ENCODE results near the gene COP1. TPM values are rescaled to one million over a fixed set of nuclear protein-coding genes. Genes with fewer than 3 reads are reported as not detected.
"Not testable (repeated sequence)": the region's sequence is repeated elsewhere in the genome, so short reads cannot be mapped to it uniquely, and the experiment has no call there.

The COP1 gene
- polyA plus RNA-seq (ENCODE audit: insufficient read length in 3 of 3): 10 to 100 TPM; 50.9 to 63.1 (median 56.7) TPM
- long read RNA-seq, donor 1, transcript COP1-208 (2 exons, 450 nt): major isoform, 12 of 23 reads
- long read RNA-seq, donor 1, partial matches to known transcripts: 8 of 23 reads
- long read RNA-seq, donor 1, other reads (novel, unspliced or antisense): 0 of 23 reads
- long read RNA-seq, donor 2, transcript COP1-208 (2 exons, 450 nt): minor isoform, 5 of 22 reads
- long read RNA-seq, donor 2, transcript COP1-204 (20 exons, 3,033 nt): major isoform, 10 of 22 reads
- long read RNA-seq, donor 2, partial matches to known transcripts: 7 of 22 reads
- long read RNA-seq, donor 2, other reads (novel, unspliced or antisense): 0 of 22 reads
- long read RNA-seq, donor 3, transcript COP1-208 (2 exons, 450 nt): major isoform, 5 of 14 reads
- long read RNA-seq, donor 3, partial matches to known transcripts: 5 of 14 reads
- long read RNA-seq, donor 3, other reads (novel, unspliced or antisense): 0 of 14 reads
- long read RNA-seq, donor 4, transcript COP1-204 (20 exons, 3,033 nt): minor isoform, 6 of 28 reads
- long read RNA-seq, donor 4, transcript COP1-208 (2 exons, 450 nt): major isoform, 11 of 28 reads
- long read RNA-seq, donor 4, partial matches to known transcripts: 11 of 28 reads
- long read RNA-seq, donor 4, other reads (novel, unspliced or antisense): 0 of 28 reads
- long read RNA-seq, donor 5, partial matches to known transcripts: 0 of 4 reads
- long read RNA-seq, donor 5, other reads (novel, unspliced or antisense): 0 of 4 reads
- long read RNA-seq, donor 6, transcript COP1-204 (20 exons, 3,033 nt): major isoform, 5 of 28 reads
- long read RNA-seq, donor 6, transcript COP1-208 (2 exons, 450 nt): major isoform, 5 of 28 reads
- long read RNA-seq, donor 6, partial matches to known transcripts: 18 of 28 reads
- long read RNA-seq, donor 6, other reads (novel, unspliced or antisense): 0 of 28 reads
- long read RNA-seq, donor 7, transcript COP1-204 (20 exons, 3,033 nt): minor isoform, 6 of 14 reads
- long read RNA-seq, donor 7, transcript COP1-208 (2 exons, 450 nt): major isoform, 8 of 14 reads
- long read RNA-seq, donor 7, partial matches to known transcripts: 0 of 14 reads
- long read RNA-seq, donor 7, other reads (novel, unspliced or antisense): 0 of 14 reads
- long read RNA-seq, donor 8, partial matches to known transcripts: 0 of 1 reads
- long read RNA-seq, donor 8, other reads (novel, unspliced or antisense): 0 of 1 reads
- long read RNA-seq, donor 9, transcript COP1-204 (20 exons, 3,033 nt): major isoform, 6 of 34 reads
- long read RNA-seq, donor 9, partial matches to known transcripts: 23 of 34 reads
- long read RNA-seq, donor 9, other reads (novel, unspliced or antisense): 0 of 34 reads
- long read RNA-seq, donor 10, transcript COP1-208 (2 exons, 450 nt): major isoform, 8 of 18 reads
- long read RNA-seq, donor 10, partial matches to known transcripts: 9 of 18 reads
- long read RNA-seq, donor 10, other reads (novel, unspliced or antisense): 0 of 18 reads
- long read RNA-seq, donor 11, partial matches to known transcripts: 5 of 11 reads
- long read RNA-seq, donor 11, other reads (novel, unspliced or antisense): 0 of 11 reads
- long read RNA-seq, donor 12, transcript COP1-208 (2 exons, 450 nt): major isoform, 8 of 23 reads
- long read RNA-seq, donor 12, transcript COP1-204 (20 exons, 3,033 nt): major isoform, 8 of 23 reads
- long read RNA-seq, donor 12, partial matches to known transcripts: 7 of 23 reads
- long read RNA-seq, donor 12, other reads (novel, unspliced or antisense): 0 of 23 reads
- long read RNA-seq, donor 13, partial matches to known transcripts: 9 of 12 reads
- long read RNA-seq, donor 13, other reads (novel, unspliced or antisense): 0 of 12 reads
- long read RNA-seq, donor 14: 0 reads
- long read RNA-seq, donor 15, partial matches to known transcripts: 9 of 18 reads
- long read RNA-seq, donor 15, other reads (novel, unspliced or antisense): 0 of 18 reads
- long read RNA-seq, donor 16, transcript COP1-208 (2 exons, 450 nt): major isoform, 8 of 17 reads
- long read RNA-seq, donor 16, partial matches to known transcripts: 7 of 17 reads
- long read RNA-seq, donor 16, other reads (novel, unspliced or antisense): 0 of 17 reads

- DNase-seq: peak; percentile 94
Measured at GRCh38 chr1:176206961-176207902, at the start of gene COP1. TSS of gene COP1 (minus strand) at chr1:176207286. CDS start at chr1:176206978, 308 bp downstream.

DNA sequence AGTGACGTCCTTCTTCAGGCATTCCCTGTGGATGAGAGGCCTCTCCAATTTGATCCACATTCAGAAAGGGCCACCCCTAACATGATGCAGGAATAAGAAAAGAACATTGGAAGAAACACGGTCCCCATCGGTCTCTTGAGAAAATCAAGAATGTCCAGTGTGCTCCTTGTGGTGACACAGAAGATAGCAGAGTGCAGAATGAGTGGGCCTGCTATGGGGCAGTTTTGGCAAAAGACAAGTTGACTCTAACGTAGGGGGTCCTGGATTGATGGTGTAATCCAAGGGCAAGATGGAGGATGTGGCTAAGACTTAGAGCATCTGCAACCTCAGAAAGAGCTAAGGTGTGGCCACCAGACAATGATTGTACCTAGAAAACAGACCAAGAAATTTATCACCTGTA is 45.1 kb upstream of the COP1 start:
- no peak for DNase-seq

- DNase-seq: no peak
Measured at GRCh38 chr1:176244851-176245250, 37.8 kb upstream of the COP1 start.

DNA sequence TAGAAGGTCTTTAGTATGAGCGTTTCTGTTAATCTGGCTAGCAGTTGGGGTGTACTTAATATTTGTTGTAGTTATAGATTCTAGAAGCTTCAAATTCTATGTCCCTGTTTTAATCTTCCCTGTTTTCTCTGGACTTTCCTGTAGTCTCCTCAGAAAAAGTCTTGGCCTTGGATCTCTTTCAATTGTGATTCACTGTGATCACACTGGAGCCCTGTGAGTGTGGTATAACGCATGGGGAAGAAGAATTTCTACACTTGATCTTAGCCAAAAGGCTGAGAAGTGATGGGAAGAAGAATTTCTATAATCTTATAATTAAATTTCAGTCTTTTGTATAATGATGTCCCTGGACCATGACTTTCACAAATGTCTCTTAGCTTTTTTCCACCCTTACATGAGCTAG is 36.7 kb upstream of the COP1 start:
- no peak for DNase-seq

DNA sequence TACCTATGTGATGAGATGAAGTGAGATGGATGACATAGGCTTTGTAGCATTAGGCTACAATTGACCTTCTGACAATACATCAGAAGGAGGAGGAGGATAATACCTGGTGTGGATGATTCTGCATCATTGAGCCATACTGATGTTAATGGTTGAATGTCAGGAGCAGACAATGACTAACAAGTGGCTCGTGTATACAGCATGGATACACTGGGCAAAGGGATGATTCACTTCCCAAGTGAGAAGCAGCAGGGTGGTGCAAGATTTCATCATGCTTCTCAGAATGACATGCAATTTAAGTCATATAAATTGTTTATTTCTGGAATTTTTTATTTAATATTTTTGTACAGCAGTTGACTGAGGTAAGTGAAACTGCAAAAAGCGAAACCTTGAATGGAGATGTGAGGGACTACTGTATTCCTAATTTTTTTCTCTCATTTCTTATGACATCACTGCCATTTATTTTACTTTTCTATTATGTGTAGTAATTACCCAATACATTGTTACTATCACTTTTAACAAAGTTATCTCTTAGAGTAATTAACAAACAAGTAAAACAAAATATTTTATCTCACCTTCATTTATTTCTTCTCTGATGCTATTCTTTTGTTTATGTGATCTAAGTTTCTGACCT is 34.4 kb upstream of the COP1 start:
- DNase-seq: no peak

DNA sequence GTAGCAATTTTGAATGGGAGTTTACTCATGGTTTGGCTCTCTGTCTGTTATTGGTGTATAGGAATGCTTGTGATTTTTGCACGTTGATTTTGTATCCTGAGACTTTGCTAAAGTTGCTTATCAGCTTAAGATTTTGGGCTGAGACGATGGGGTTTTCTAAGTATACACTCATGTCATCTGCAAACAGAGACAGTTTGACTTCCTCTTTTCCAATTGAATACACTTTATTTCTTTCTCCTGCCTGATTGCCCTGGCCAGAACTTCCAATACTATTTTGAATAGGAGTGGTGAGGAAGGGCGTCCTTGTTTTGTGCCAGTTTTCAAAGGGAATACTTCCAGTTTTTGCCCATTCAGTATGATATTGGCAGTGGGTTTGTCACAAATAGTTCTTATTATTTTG is 26.6 kb upstream of the COP1 start:
- not testable (repeated sequence) for DNase-seq

- no peak for DNase-seq
Measured at GRCh38 chr1:176227579-176227978, 20.5 kb upstream of the COP1 start.

GRCh38 chr1:176225911-176226310 is 18.8 kb upstream of the COP1 start:
- DNase-seq: no peak

- DNase-seq: no peak
Measured at GRCh38 chr1:176225479-176225875, 18.4 kb upstream of the COP1 start.

DNA sequence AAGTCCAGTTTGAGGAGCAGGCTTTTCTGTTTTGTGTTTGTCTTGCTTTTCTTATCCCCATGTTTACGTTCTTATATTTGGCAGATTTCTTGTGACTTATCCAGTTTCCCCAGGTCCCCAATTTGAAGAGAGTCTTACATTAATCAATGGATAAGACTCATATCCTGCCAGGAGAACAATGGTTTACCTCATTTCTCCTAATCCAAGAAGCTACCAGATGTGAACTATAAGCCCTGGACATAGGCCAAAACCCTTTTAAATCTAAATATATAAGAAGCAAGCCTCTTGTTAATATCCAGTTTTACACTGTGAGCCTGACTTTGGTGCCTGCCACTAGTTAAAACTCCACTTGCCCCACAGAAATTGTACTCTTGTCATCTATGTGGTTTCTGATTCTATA is 15.1 kb upstream of the COP1 start:
- DNase-seq: no peak

DNA sequence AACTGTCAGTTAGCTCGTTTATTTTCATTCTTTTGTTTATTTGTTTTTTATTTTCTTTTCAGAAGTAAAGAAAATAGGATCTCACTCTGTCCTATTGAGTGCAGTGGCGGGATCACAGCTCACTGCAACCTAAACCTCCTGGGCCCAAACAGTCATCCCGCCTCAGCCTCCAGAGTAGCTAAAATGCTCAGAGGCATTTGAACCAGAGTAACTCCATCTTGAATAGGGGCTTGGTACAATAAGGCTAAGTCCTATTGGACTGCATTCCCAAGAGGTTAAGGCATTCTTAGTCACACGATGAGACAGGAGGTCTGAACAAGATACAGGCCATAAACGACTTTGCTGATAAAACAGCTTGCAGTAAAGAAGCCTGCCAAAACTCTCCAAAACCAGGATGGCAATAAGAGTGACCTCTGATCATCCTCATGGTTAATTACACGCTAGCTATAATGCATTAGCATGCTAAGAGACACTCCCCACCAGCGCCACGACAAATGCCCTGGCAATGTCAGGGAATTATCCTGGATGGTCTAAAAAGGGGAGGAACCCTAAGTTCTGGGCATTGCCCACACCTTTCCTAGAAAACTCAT is 13.1 kb upstream of the COP1 start:
- DNase-seq: no peak

DNA sequence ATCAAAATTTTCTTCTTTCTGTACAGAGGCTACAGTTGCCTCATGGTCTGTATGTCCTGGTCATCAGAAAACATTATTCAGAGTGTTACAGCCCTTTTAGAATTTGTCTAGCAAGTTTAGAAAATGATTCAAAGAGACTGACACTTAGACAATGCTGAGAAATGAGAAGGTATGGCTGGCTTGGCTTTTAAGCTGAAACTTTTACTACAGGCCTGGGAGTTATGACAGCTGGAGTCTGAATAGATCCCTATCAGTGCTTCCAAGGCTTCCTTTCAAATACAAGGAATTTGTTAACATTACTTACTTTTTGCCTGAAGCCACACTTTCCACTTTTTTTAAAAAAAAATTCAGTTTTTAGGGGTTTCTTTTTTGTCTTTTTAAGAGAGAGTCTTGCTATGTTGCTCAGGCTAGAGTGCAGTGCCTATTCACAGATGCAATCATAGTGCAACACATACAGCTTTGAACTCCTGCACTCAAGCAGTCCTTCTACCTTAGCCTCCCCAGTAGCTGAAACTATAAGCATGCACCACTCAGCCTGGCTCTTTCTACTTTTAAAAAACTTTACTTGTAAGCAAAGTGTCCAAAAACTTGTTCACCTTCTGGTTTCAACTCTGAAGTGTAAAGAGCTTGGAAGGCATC is 10.5 kb upstream of the COP1 start:
- DNase-seq: no peak

DNA sequence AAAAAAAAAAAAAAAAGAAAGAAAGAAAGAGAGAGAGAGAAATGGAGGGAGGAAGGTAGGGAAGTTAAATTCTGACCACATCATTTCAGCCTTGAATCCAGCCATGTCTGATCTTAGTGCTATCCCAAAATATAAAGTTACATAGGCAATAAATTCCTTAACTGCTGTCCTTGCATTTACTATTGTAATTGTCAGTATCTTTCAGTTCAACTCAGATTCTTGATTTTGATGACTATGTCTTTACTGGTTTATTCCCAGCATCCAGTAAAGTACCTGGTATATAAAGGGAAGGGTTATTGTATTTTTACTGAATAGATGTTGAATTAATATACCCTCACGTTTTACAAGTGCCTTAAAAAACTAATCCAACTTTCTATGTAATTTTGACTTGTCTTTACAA is 8.9 kb upstream of the COP1 start:
- no peak for DNase-seq

DNA sequence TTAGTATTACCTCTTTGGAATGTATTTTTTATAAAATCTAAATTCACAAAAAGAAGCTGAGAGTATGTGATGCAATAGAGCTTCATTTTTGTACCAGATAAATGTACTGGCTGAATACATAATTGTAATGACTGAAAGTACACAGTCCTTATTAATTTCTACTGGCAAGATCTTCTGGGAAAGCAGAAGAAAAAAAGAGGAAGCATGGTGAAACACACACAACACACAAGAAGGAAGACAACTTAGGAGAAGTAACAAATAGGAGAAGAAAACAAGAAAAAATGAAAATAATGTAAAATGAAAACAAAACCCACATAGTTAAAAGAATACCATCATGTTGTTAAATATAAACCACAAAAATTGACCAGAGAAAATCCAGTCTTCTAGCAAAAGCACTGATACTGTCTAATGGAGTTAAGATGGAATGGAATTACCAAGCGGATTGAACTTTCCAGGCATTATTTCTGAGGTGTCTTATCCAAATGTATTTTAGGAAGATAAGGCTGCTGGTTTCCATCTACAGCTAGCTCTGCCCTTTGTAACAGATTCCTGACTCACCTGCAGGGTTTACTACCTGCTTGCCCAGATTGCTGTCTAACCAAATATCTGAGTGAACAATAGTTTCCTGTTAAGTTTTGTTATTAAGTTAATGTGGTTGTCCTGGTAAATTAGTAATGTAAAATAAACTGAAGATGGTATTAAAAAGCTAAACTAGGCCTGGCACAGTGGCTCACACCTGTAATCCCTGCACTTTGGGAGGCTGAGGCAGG is 4.5 kb upstream of the COP1 start:
- no peak for DNase-seq

- no peak for DNase-seq
Measured at GRCh38 chr1:176208034-176208433, 948 bp upstream of the COP1 start.
